SK-N-SH (cell line): Measurements from ENCODE around the gene ZFYVE9. TPM values are rescaled to one million over a fixed set of nuclear protein-coding genes. Genes with fewer than 3 reads are reported as not detected.
"Not testable (repeated sequence)": the region's sequence is repeated elsewhere in the genome, so short reads cannot be mapped to it uniquely, and the experiment has no call there.

Source experiments
- CTCF ChIA-PET: fragments of 300-600, 350-600 bp; formaldehyde crosslinking; extraction: SDS; loops from one replicate; lab custom pipeline; 2021; lab: Yijun Ruan, JAX
- POLR2A ChIA-PET: fragments of 350-600 bp; sonication (Branson Sonifier 250); formaldehyde crosslinking; extraction: SDS; loops from one replicate; lab custom pipeline; 2020; ENCODE audit warnings: antibody characterized with exemption, inconsistent platforms; lab: Yijun Ruan, JAX
- DNase-seq: peaks from one replicate; pipeline ENCODE4 v3.0.0; 2012
- H2AFZ ChIP-seq: fragments of 200-600 bp; sonication (generic); 2 replicates; pipeline ENCODE4 v1.8.1; 2016; ENCODE audit warnings: antibody characterized with exemption, mild to moderate bottlenecking, low read depth
- H3F3A ChIP-seq: fragments of 200-600 bp; sonication (generic); replicated peaks from 2 replicates; pipeline ENCODE3; 2016; ENCODE audit warnings: antibody characterized with exemption, mild to moderate bottlenecking; ENCODE audit not compliant: insufficient read depth
- H3K27ac ChIP-seq, 2 experiments: fragments of 200-500 bp in 1 of 2; fragments of 200-600 bp in 1 of 2; sonication (Bioruptor generic) in 1 of 2; sonication (generic), shearing (Covaris generic) in 1 of 2; 2 replicates each; pipeline versions ENCODE4 v1.5.1 to v1.6.1; 2014 to 2016; ENCODE audit warnings: low read depth in 2 of 2, inconsistent platforms in 1 of 2, low read length in 1 of 2, mild to moderate bottlenecking in 1 of 2, mixed read lengths in 1 of 2
- H3K27me3 ChIP-seq: fragments of 200-600 bp; sonication (generic), shearing (Covaris generic); 2 replicates; pipeline ENCODE4 v1.6.1; 2016; ENCODE audit warnings: mixed run types; ENCODE audit not compliant: insufficient read depth
- H3K36me3 ChIP-seq, 2 experiments: fragments of 200-500 bp in 1 of 2; fragments of 200-600 bp in 1 of 2; sonication (Bioruptor generic) in 1 of 2; sonication (generic) in 1 of 2; replicated peaks in 1 of 2; 2 replicates each; pipeline versions ENCODE3 to v1.5.1; 2014 to 2016; ENCODE audit warnings: low read length in 1 of 2, mild to moderate bottlenecking in 1 of 2; ENCODE audit not compliant: insufficient read depth in 2 of 2, control insufficient read depth in 1 of 2
- H3K4me1 ChIP-seq, 2 experiments: fragments of 200-500 bp in 1 of 2; fragments of 200-600 bp in 1 of 2; sonication (Bioruptor generic) in 1 of 2; sonication (generic), shearing (Covaris generic) in 1 of 2; 2 replicates each; pipeline versions ENCODE4 v1.5.1 to v1.6.1; 2014 to 2016; ENCODE audit warnings: low read depth in 1 of 2, low read length in 1 of 2, mixed run types in 1 of 2; ENCODE audit not compliant: insufficient read depth in 2 of 2, control insufficient read depth in 1 of 2
- H3K4me2 ChIP-seq: fragments of 200-600 bp; sonication (generic), shearing (Covaris generic); 2 replicates; pipeline ENCODE4 v1.6.1; 2017; ENCODE audit warnings: mixed run types
- H3K4me3 ChIP-seq, 2 experiments: fragments of 200-500 bp in 1 of 2; fragments of 200-600 bp in 1 of 2; sonication (Bioruptor generic) in 1 of 2; sonication (generic), shearing (Covaris generic) in 1 of 2; 2 replicates each; pipeline versions ENCODE4 v1.5.1 to v1.8.1; 2014 to 2016; ENCODE audit warnings: low read depth in 2 of 2, inconsistent platforms in 1 of 2, low read length in 1 of 2, mild to moderate bottlenecking in 1 of 2, mixed read lengths in 1 of 2, moderate library complexity in 1 of 2
- H3K79me2 ChIP-seq: fragments of 200-600 bp; sonication (generic); 2 replicates; pipeline ENCODE4 v1.8.1; 2017; ENCODE audit warnings: mild to moderate bottlenecking; ENCODE audit not compliant: insufficient read depth
- H3K9ac ChIP-seq: fragments of 200-600 bp; sonication (generic); 2 replicates; pipeline ENCODE4 v1.6.1; 2017; ENCODE audit warnings: mixed run types
- H3K9me2 ChIP-seq: fragments of 200-600 bp; sonication (generic); 2 replicates; pipeline ENCODE4 v1.6.1; 2017; ENCODE audit warnings: mixed run types
- H3K9me3 ChIP-seq: fragments of 200-600 bp; sonication (generic); 2 replicates; pipeline ENCODE4 v1.6.1; 2017; ENCODE audit warnings: mixed run types, mild to moderate bottlenecking, moderate library complexity
- H4K20me1 ChIP-seq: fragments of 200-600 bp; sonication (generic); 2 replicates; pipeline ENCODE4 v1.6.1; 2017; ENCODE audit warnings: mild to moderate bottlenecking, mixed run types; ENCODE audit not compliant: insufficient read depth
- ELF1 ChIP-seq: IDR thresholded peaks from 2 replicates; pipeline ENCODE4 v1.4.0; 2012
- EZH2phosphoT487 ChIP-seq: fragments of 200-600 bp; sonication (generic); IDR thresholded peaks from 2 replicates; pipeline ENCODE4 v1.6.1; 2017; ENCODE audit warnings: low read depth, mixed run types, mild to moderate bottlenecking, antibody characterized with exemption, moderate library complexity, borderline replicate concordance
- FOSL2 ChIP-seq: IDR thresholded peaks from 2 replicates; pipeline ENCODE4 v1.4.0; 2012; ENCODE audit warnings: low read depth, mild to moderate bottlenecking, moderate library complexity, borderline replicate concordance
- FOXJ3 ChIP-seq: sonication (generic); formaldehyde crosslinking; IDR thresholded peaks from 2 replicates; pipeline ENCODE4 v1.5.1; 2020; ENCODE audit warnings: mild to moderate bottlenecking, missing genetic modification reagents
- FOXM1 ChIP-seq: IDR thresholded peaks from 2 replicates; pipeline ENCODE4 v1.4.0; 2012; ENCODE audit warnings: low read depth, mild to moderate bottlenecking
- GATA2 ChIP-seq: sonication (generic); formaldehyde crosslinking; IDR thresholded peaks from 2 replicates; pipeline ENCODE4 v1.5.0; 2020; ENCODE audit warnings: mild to moderate bottlenecking, missing genetic modification reagents
- JUND ChIP-seq: IDR thresholded peaks from 2 replicates; pipeline ENCODE4 v1.4.0; 2012
- NRF1 ChIP-seq: IDR thresholded peaks from 2 replicates; pipeline ENCODE4 v1.6.1; 2012; ENCODE audit warnings: low read depth, mild to moderate bottlenecking, low read length
- POLR2AphosphoS5 ChIP-seq: IDR thresholded peaks from 2 replicates; pipeline ENCODE4 v1.6.1; 2012; ENCODE audit warnings: low read depth, low read length
- RFX5 ChIP-seq: IDR thresholded peaks from 2 replicates; pipeline ENCODE4 v1.6.1; 2012; ENCODE audit warnings: mild to moderate bottlenecking, improper control_type of control experiment, low read length
- RXRA ChIP-seq: IDR thresholded peaks from 2 replicates; pipeline ENCODE4 v1.4.0; 2012; ENCODE audit warnings: low read depth, mild to moderate bottlenecking, borderline replicate concordance
- TAF1 ChIP-seq: IDR thresholded peaks from 2 replicates; pipeline ENCODE4 v1.6.1; 2012; ENCODE audit warnings: low read depth, mild to moderate bottlenecking, low read length, moderate library complexity, borderline replicate concordance
- WGBS: methylation state at CpG from one replicate; pipeline ENCODE4 v1.1.6; 2017; ENCODE audit warnings: low lambda C conversion rate; 5-methylcytosine and 5-hydroxymethylcytosine counted together
- polyA plus RNA-seq, 3 experiments: library from polyadenylated mRNA; depleted of rRNA; stranded (reverse); fragments of >200 nt; gene quantifications; 2 replicates each; pipeline ENCODE4 v1.2.3, GENCODE V29; 2012
- TF ChIP-seq, protein P1 (sequence below): IDR thresholded peaks from 2 replicates; pipeline ENCODE4 v1.4.0; 2012; ENCODE audit warnings: low read depth
- TF ChIP-seq, protein P2 (sequence below): IDR thresholded peaks from 2 replicates; pipeline ENCODE4; 2012
- TF ChIP-seq, protein P3 (sequence below): fragments of 150-350 bp; IDR thresholded peaks from 2 replicates; pipeline ENCODE4 v1.6.1; 2016; ENCODE audit warnings: mild to moderate bottlenecking, low read depth, low read length
- TF ChIP-seq, protein P4 (sequence below): IDR thresholded peaks from 2 replicates; pipeline ENCODE4 v1.6.1; 2012; ENCODE audit warnings: mild to moderate bottlenecking, low read depth, low read length, moderate library complexity

Gene ZFYVE9
- polyA plus RNA-seq, 1 of the 3 experiments (the other 2 are of a cell fraction): 4.1 TPM

DNA sequence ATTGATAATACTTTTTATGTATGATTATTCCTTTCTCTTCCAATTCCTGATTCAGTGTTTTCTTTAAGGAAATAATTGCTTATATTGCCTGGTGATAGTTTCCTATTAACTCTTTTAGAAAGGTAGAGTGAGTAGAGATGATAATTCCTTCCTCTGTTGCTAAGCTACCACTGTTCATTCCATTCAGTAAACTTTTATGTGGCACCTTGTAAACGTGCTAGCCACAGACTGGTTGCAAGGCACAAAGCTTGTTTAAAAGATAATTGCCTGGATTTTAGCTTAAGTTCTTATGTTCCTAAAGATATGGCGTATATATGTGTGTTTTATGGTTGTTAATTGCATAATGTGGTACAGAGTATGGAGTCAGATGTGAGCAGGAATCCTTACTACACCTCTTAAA lies 3.2 kb downstream of the ZFYVE9 start:
- Histone ChIP-seq H3K4me2 (no peak overlapping the region), H3K27ac (no peak overlapping the region), H3K9ac (no peak overlapping the region), H3K79me2 (peaks cover 72% of the 10 kb centered on the region), H3K4me3 (no peak overlapping the region), H3K4me1 (peaks cover 4 to 9% of the 10 kb centered on the region in 2 experiments), H3K36me3 (no peaks in the 10 kb centered on the region), H3K9me3 (no peaks in the 10 kb centered on the region), H4K20me1 (peaks cover 2% of the 10 kb centered on the region; the same call in 1 of the 2 replicates), H3K27me3 (no peaks in the 10 kb centered on the region), H3F3A (peaks cover 12% of the 10 kb centered on the region), H2AFZ (no peak overlapping the region), H3K9me2 (no peaks in the 10 kb centered on the region)
- no peak for DNase-seq
- ChIA-PET CTCF (no interaction called here), POLR2A (no interaction called here)
- 90% methylated on average over 2 of the region's 2 CpGs for WGBS
- no peak for TF ChIP-seq RXRA
- TF ChIP-seq, protein P1, sequence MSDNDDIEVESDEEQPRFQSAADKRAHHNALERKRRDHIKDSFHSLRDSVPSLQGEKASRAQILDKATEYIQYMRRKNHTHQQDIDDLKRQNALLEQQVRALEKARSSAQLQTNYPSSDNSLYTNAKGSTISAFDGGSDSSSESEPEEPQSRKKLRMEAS: no peak
- TF ChIP-seq EZH2phosphoT487: no peak
- no peak for TF ChIP-seq FOXM1
- TF ChIP-seq, protein P2, sequence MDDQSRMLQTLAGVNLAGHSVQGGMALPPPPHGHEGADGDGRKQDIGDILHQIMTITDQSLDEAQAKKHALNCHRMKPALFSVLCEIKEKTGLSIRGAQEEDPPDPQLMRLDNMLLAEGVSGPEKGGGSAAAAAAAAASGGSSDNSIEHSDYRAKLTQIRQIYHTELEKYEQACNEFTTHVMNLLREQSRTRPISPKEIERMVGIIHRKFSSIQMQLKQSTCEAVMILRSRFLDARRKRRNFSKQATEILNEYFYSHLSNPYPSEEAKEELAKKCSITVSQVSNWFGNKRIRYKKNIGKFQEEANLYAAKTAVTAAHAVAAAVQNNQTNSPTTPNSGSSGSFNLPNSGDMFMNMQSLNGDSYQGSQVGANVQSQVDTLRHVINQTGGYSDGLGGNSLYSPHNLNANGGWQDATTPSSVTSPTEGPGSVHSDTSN: no peak
- TF ChIP-seq JUND: no peak
- no peak for TF ChIP-seq FOSL2
- no peak for TF ChIP-seq RFX5
- no peak for TF ChIP-seq NRF1
- no peak for TF ChIP-seq FOXJ3 (CRISPR knock-in tag)
- TF ChIP-seq, protein P3, sequence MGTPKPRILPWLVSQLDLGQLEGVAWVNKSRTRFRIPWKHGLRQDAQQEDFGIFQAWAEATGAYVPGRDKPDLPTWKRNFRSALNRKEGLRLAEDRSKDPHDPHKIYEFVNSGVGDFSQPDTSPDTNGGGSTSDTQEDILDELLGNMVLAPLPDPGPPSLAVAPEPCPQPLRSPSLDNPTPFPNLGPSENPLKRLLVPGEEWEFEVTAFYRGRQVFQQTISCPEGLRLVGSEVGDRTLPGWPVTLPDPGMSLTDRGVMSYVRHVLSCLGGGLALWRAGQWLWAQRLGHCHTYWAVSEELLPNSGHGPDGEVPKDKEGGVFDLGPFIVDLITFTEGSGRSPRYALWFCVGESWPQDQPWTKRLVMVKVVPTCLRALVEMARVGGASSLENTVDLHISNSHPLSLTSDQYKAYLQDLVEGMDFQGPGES: no peak
- TF ChIP-seq ELF1: no peak
- TF ChIP-seq POLR2AphosphoS5: no peak
- TF ChIP-seq TAF1: no peak
- TF ChIP-seq, protein P4, sequence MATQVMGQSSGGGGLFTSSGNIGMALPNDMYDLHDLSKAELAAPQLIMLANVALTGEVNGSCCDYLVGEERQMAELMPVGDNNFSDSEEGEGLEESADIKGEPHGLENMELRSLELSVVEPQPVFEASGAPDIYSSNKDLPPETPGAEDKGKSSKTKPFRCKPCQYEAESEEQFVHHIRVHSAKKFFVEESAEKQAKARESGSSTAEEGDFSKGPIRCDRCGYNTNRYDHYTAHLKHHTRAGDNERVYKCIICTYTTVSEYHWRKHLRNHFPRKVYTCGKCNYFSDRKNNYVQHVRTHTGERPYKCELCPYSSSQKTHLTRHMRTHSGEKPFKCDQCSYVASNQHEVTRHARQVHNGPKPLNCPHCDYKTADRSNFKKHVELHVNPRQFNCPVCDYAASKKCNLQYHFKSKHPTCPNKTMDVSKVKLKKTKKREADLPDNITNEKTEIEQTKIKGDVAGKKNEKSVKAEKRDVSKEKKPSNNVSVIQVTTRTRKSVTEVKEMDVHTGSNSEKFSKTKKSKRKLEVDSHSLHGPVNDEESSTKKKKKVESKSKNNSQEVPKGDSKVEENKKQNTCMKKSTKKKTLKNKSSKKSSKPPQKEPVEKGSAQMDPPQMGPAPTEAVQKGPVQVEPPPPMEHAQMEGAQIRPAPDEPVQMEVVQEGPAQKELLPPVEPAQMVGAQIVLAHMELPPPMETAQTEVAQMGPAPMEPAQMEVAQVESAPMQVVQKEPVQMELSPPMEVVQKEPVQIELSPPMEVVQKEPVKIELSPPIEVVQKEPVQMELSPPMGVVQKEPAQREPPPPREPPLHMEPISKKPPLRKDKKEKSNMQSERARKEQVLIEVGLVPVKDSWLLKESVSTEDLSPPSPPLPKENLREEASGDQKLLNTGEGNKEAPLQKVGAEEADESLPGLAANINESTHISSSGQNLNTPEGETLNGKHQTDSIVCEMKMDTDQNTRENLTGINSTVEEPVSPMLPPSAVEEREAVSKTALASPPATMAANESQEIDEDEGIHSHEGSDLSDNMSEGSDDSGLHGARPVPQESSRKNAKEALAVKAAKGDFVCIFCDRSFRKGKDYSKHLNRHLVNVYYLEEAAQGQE: no peak
- TF ChIP-seq GATA2 (CRISPR knock-in tag): no peak

DNA sequence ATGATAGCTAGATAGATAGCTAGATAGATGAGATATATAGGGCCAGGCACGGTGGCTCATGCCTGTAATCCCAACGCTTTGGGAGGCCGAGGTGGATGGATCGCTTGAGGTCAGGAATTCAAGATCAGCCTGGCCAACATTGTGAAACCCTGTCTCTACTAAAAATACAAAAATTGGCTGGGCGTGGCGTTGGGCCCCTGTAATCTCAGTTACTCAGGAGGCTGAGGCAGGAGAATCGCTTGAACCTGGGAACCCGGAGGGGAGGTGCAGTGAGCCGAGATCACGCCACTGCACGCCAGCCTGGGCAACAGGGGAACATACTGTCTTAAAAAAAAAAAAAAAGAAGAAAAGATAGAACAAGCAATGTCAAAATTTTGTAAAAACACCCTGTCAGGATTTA lies 8.6 kb downstream of the ZFYVE9 start:
- 95% methylated on average over 11 of the region's 11 CpGs for WGBS
- POLR2A ChIA-PET, H3K4me3 ChIP-seq, H3K9ac ChIP-seq, H3K27ac ChIP-seq, H3K4me2 ChIP-seq, H3F3A ChIP-seq, H3K9me3 ChIP-seq, H2AFZ ChIP-seq, H3K36me3 ChIP-seq, H3K27me3 ChIP-seq, H3K4me1 ChIP-seq, H3K9me2 ChIP-seq, DNase-seq, H4K20me1 ChIP-seq, CTCF ChIA-PET: not testable (repeated sequence)
- peaks cover 79% of the 10 kb centered on the region for H3K79me2 ChIP-seq
